Osteoblast (primary cell): ENCODE measurements around the gene CPHXL2. TPM values are rescaled to one million over a fixed set of nuclear protein-coding genes. Genes with fewer than 3 reads are reported as not detected.

ENCODE experiments used
- DNase-seq: peaks from one replicate; pipeline ENCODE4 v3.0.0; 2011; ENCODE audit warnings: low spot score, mixed read lengths; ENCODE audit not compliant: insufficient read length; ENCODE audit errors: missing footprints
- H2AFZ ChIP-seq: 2 replicates; pipeline ENCODE4 v1.6.0; 2011; ENCODE audit warnings: mild to moderate bottlenecking, low read length
- H3K27ac ChIP-seq: 2 replicates; pipeline ENCODE4 v1.5.1; 2011; ENCODE audit warnings: mild to moderate bottlenecking, low read depth, low read length, moderate library complexity
- H3K27me3 ChIP-seq: 2 replicates; pipeline ENCODE4 v1.6.0; 2012; ENCODE audit warnings: mild to moderate bottlenecking, control low read depth, inconsistent platforms, low read length, moderate library complexity; ENCODE audit not compliant: insufficient read depth
- H3K36me3 ChIP-seq: 2 replicates; pipeline ENCODE4 v1.5.1; 2011; ENCODE audit warnings: mild to moderate bottlenecking, low read length, control low read depth, moderate library complexity; ENCODE audit not compliant: insufficient read depth
- H3K4me1 ChIP-seq: 2 replicates; pipeline ENCODE4 v1.5.1; 2011; ENCODE audit warnings: mild to moderate bottlenecking, low read length, control low read depth, moderate library complexity; ENCODE audit not compliant: insufficient read depth
- H3K4me2 ChIP-seq: 2 replicates; pipeline ENCODE4 v1.6.0; 2011; ENCODE audit warnings: mild to moderate bottlenecking, low read length; ENCODE audit not compliant: insufficient read depth
- H3K4me3 ChIP-seq: fragments of 200-600 bp; sonication (generic); 3 replicates; pipeline ENCODE4 v1.5.1; 2012; ENCODE audit warnings: mild to moderate bottlenecking, low read length, inconsistent platforms; ENCODE audit not compliant: insufficient read depth
- H3K79me2 ChIP-seq: 2 replicates; pipeline ENCODE4 v1.6.0; 2012; ENCODE audit warnings: mild to moderate bottlenecking, low read length, control low read depth, inconsistent platforms; ENCODE audit not compliant: insufficient read depth
- H3K9me3 ChIP-seq: 2 replicates; pipeline ENCODE4 v1.5.1; 2011; ENCODE audit warnings: low read depth, low read length, control low read depth
- H4K20me1 ChIP-seq: 2 replicates; pipeline ENCODE4 v1.6.0; 2012; ENCODE audit warnings: mild to moderate bottlenecking, low read length, control low read depth; ENCODE audit not compliant: insufficient read depth
- CTCF ChIP-seq: IDR thresholded peaks from 2 replicates; pipeline ENCODE4 v1.5.1; 2011; ENCODE audit warnings: mild to moderate bottlenecking, low read depth, low read length, moderate library complexity; ENCODE audit errors: extremely low read depth
- total RNA-seq: library from RNA; depleted of rRNA; stranded (reverse); fragments of >200 nt; gene quantifications from 2 replicates; pipeline ENCODE4 v1.2.3, GENCODE V29; 2012

Gene CPHXL2
- total RNA-seq, 1 donor: not detected

GRCh38 chr16:75621170-75621477 lies 55.7 kb downstream of the CPHXL2 start:
- H3K4me1 ChIP-seq: peaks cover 17% of the 10 kb centered on the region
- TF ChIP-seq CTCF: peak; percentile 53
- no peak overlapping the region for H3K4me3 ChIP-seq
- no peak overlapping the region for H2AFZ ChIP-seq
- H3K27ac ChIP-seq: no peak overlapping the region
- DNase-seq: no peak
- no peaks in the 10 kb centered on the region for H3K9me3 ChIP-seq
- H3K27me3 ChIP-seq: no peaks in the 10 kb centered on the region
- H3K79me2 ChIP-seq: peaks cover 12% of the 10 kb centered on the region
- H3K4me2 ChIP-seq: peak overlapping the region; percentile 85
- no peaks in the 10 kb centered on the region for H4K20me1 ChIP-seq
- H3K36me3 ChIP-seq: peaks cover 41% of the 10 kb centered on the region

GRCh38 chr16:75620326-75621169 lies 56.3 kb downstream of the CPHXL2 start:
- no peak for DNase-seq
- no peaks in the 10 kb centered on the region for H3K9me3 ChIP-seq
- H3K27ac ChIP-seq: no peak overlapping the region
- no peak overlapping the region for H3K4me3 ChIP-seq
- peaks cover 39% of the 10 kb centered on the region for H3K36me3 ChIP-seq
- H3K79me2 ChIP-seq: peaks cover 12% of the 10 kb centered on the region
- H3K27me3 ChIP-seq: no peaks in the 10 kb centered on the region
- H4K20me1 ChIP-seq: no peaks in the 10 kb centered on the region
- peaks cover 17% of the 10 kb centered on the region for H3K4me1 ChIP-seq
- H2AFZ ChIP-seq: no peak overlapping the region
- TF ChIP-seq CTCF: no peak
- H3K4me2 ChIP-seq: no peak overlapping the region

- no peak for DNase-seq
- Histone ChIP-seq H3K36me3 (peaks cover 45% of the 10 kb centered on the region), H3K79me2 (peaks cover 12% of the 10 kb centered on the region), H3K27ac (no peak overlapping the region), H3K4me2 (no peak overlapping the region), H3K4me1 (peaks cover 15% of the 10 kb centered on the region), H4K20me1 (no peaks in the 10 kb centered on the region), H3K9me3 (no peaks in the 10 kb centered on the region), H3K27me3 (no peaks in the 10 kb centered on the region), H2AFZ (no peak overlapping the region), H3K4me3 (no peak overlapping the region)
- no peak for TF ChIP-seq CTCF
Measured at GRCh38 chr16:75618780-75619179, 58.0 kb downstream of the CPHXL2 start.

- no peak for DNase-seq
- Histone ChIP-seq H3K79me2 (peaks cover 6% of the 10 kb centered on the region), H4K20me1 (no peaks in the 10 kb centered on the region), H3K4me2 (no peak overlapping the region), H3K27me3 (no peaks in the 10 kb centered on the region), H3K27ac (no peak overlapping the region), H3K9me3 (no peaks in the 10 kb centered on the region), H2AFZ (no peak overlapping the region), H3K36me3 (peaks cover 55% of the 10 kb centered on the region), H3K4me1 (peaks cover 11% of the 10 kb centered on the region), H3K4me3 (no peak overlapping the region)
- TF ChIP-seq CTCF: no peak
Measured at GRCh38 chr16:75617121-75617520, 59.7 kb downstream of the CPHXL2 start.
